Spleen (tissue), 11 donors: ENCODE results near the gene SAMD14. TPM values are rescaled to one million over a fixed set of nuclear protein-coding genes. Genes with fewer than 3 reads are reported as not detected.

ENCODE experiments used
- DNase-seq: peaks from one replicate; pipeline ENCODE4 v3.0.0-alpha.2; 2020
- H3K27ac ChIP-seq, 8 donors: fragments of 200-600 bp; sonication (generic) in 7 of 8; 1 replicate in 4 of 8; 2 replicates in 4 of 8; pipeline versions ENCODE4 v1.5.0 to v1.8.0; 2016 to 2021; ENCODE audit warnings: inconsistent platforms in 4 of 8, mild to moderate bottlenecking in 4 of 8, moderate library complexity in 1 of 8
- H3K27me3 ChIP-seq, 7 donors: fragments of 200-600 bp; sonication (generic) in 6 of 7; replicated peaks in 1 of 7; 1 replicate in 4 of 7; 2 replicates in 3 of 7; pipeline versions ENCODE4 v1.5.0 to v1.8.0; 2016 to 2021; ENCODE audit warnings: inconsistent platforms in 3 of 7, mild to moderate bottlenecking in 1 of 7
- H3K36me3 ChIP-seq, 6 donors: fragments of 200-600 bp; sonication (generic) in 5 of 6; 1 replicate in 4 of 6; 2 replicates in 2 of 6; pipeline versions ENCODE4 v1.5.0 to v1.8.0; 2016 to 2021; ENCODE audit warnings: inconsistent platforms in 2 of 6
- H3K4me1 ChIP-seq, 6 donors: fragments of 200-600 bp; sonication (generic) in 5 of 6; 1 replicate in 3 of 6; 2 replicates in 3 of 6; pipeline versions ENCODE4 v1.5.0 to v1.8.0; 2016 to 2021; ENCODE audit warnings: inconsistent platforms in 3 of 6
- H3K4me3 ChIP-seq, 8 donors: fragments of 200-600 bp; sonication (generic) in 7 of 8; 1 replicate in 4 of 8; 2 replicates in 4 of 8; pipeline versions ENCODE4 v1.5.0 to v1.8.0; 2016 to 2021; ENCODE audit warnings: inconsistent platforms in 4 of 8, mild to moderate bottlenecking in 4 of 8, moderate library complexity in 2 of 8
- H3K9me3 ChIP-seq, 8 donors: fragments of 200-600 bp; sonication (generic) in 7 of 8; 1 replicate in 4 of 8; 2 replicates in 4 of 8; pipeline versions ENCODE4 v1.5.0 to v1.8.0; 2016 to 2021; ENCODE audit warnings: inconsistent platforms in 4 of 8
- CTCF ChIP-seq, 11 experiments: fragments of 200-600 bp in 7 of 11; fragments of 450-650 bp in 4 of 11; sonication (generic) in 4 of 11; IDR thresholded peaks in 8 of 11; conservative IDR thresholded peaks in 3 of 11; 1 replicate in 7 of 11; 2 replicates in 4 of 11; pipeline versions ENCODE4 v1.4.0 to v1.8.0; 2016 to 2021; ENCODE audit warnings: antibody characterized with exemption in 11 of 11, inconsistent platforms in 4 of 11, mild to moderate bottlenecking in 1 of 11
- POLR2A ChIP-seq, 3 donors: fragments of 450-650 bp; IDR thresholded peaks; one replicate each; pipeline ENCODE4 v1.5.1; 2017; ENCODE audit warnings: antibody characterized with exemption in 3 of 3, mild to moderate bottlenecking in 1 of 3
- POLR2AphosphoS5 ChIP-seq, 3 donors: sonication (generic); formaldehyde crosslinking; IDR thresholded peaks; one replicate each; pipeline ENCODE4 v1.5.1; 2017; ENCODE audit warnings: antibody characterized with exemption in 3 of 3
- WGBS, 5 donors: extraction: QIAGEN DNeasy Blood & Tissue Kit in 3 of 5; methylation state at CpG; one replicate each; pipeline versions ENCODE4 v1.1.5 to v1.1.7; 2013 to 2018; 5-methylcytosine and 5-hydroxymethylcytosine counted together
- intact Hi-C: fragments of 100-400 bp; cut with DNase I; formaldehyde crosslinking; loops from one replicate; pipeline ENCODE4 v1.15.0; 2023; ENCODE audit warnings: low total_unique reads
- polyA plus RNA-seq, 3 donors: library from polyadenylated mRNA; stranded (reverse); fragments of 200-250 nt; gene quantifications; one replicate each; pipeline ENCODE4 v1.2.1, GENCODE V29; 2013
- total RNA-seq, 7 donors: library from RNA; depleted of rRNA in 3 of 7; stranded (reverse); fragments of >200 nt in 3 of 7; fragmentation: NEBNext Ultra II Directional in 4 of 7; extraction: Animal tissue kit (Norgen Biotek cat#: 25700) in 4 of 7; gene quantifications; one replicate each; pipeline versions ENCODE4 v1.1.0 to v1.2.1, GENCODE V29; 2016 to 2021
- donor health status: healthy with polysubstance abuse.
- donor health status: DM: no; HTN: no; CAD: no; lungs with moderate emphysema.
- donor health status: DM: no; HTN: no; CAD: no.
- donor health status: Bipolar disorder and iron deficiency.
- donor health status: healthy.
- donor health status: DM: no; HTN: no; CAD: no.
- donor health status: DM: yes; HTN: yes; CAD: no.

The SAMD14 gene
- total and polyA plus RNA-seq, 10 donors = 1.1 to 7.5 (median 2.1) TPM

- Histone ChIP-seq H3K9me3 (no peaks in the 10 kb centered on the region), H3K27me3 (no peaks in the 10 kb centered on the region), H3K4me1 (peaks cover 5 to 25% (median 19%) of the 10 kb centered on the region in 6 donors), H3K4me3 (no peak overlapping the region), H3K27ac (no peak overlapping the region), H3K36me3 (peaks cover 0 to 28% (median 12%) of the 10 kb centered on the region in 6 donors)
- WGBS, 5 donors = 72 to 83% (median 80%) methylated on average over 13 to 15 of the region's 15 CpGs
- TF ChIP-seq CTCF (IDR thresholded peaks at IDR 0.05 in 8 of 11, conservative IDR thresholded peaks at IDR 0.05 in 3 of 11) (no peak), POLR2A (IDR thresholded peaks at IDR 0.05) (no peak), POLR2AphosphoS5 (IDR thresholded peaks at IDR 0.05) (no peak)
- intact Hi-C loops = no loop called here
- peak; percentile 67 for DNase-seq
Observed at GRCh38 chr17:50090971-50091917, 38.7 kb downstream of the SAMD14 start.

GRCh38 chr17:50090071-50090470 lies 39.9 kb downstream of the SAMD14 start:
- DNase-seq = peak; percentile 58
- Histone ChIP-seq H3K9me3 (no peaks in the 10 kb centered on the region), H3K27ac (no peak overlapping the region), H3K4me3 (no peak overlapping the region), H3K36me3 (peaks cover 0 to 28% (median 12%) of the 10 kb centered on the region in 6 donors), H3K4me1 (peaks cover 0 to 15% (median 11%) of the 10 kb centered on the region in 6 donors), H3K27me3 (no peaks in the 10 kb centered on the region)
- no peak for TF ChIP-seq POLR2AphosphoS5 (IDR thresholded peaks at IDR 0.05)
- TF ChIP-seq CTCF (IDR thresholded peaks at IDR 0.05 in 8 of 11, conservative IDR thresholded peaks at IDR 0.05 in 3 of 11) = no peak
- TF ChIP-seq POLR2A (IDR thresholded peaks at IDR 0.05) = no peak
- intact Hi-C loops = no loop called here
- WGBS, 5 donors = 83 to 91% (median 85%) methylated on average over 6 of the region's 6 CpGs

- Histone ChIP-seq H3K27ac (no peak overlapping the region), H3K27me3 (no peaks in the 10 kb centered on the region), H3K4me1 (peaks cover 0 to 8% (median 6%) of the 10 kb centered on the region in 6 donors), H3K9me3 (no peaks in the 10 kb centered on the region), H3K36me3 (peaks cover 0 to 28% (median 12%) of the 10 kb centered on the region in 6 donors), H3K4me3 (no peak overlapping the region)
- WGBS, 5 donors = 85 to 89% (median 88%) methylated on average over 18 to 25 of the region's 25 CpGs
- TF ChIP-seq POLR2A (IDR thresholded peaks at IDR 0.05) = no peak
- peak in 1 of 3 donors; percentile 38 for TF ChIP-seq POLR2AphosphoS5 (IDR thresholded peaks at IDR 0.05)
- no peak for TF ChIP-seq CTCF (IDR thresholded peaks at IDR 0.05 in 8 of 11, conservative IDR thresholded peaks at IDR 0.05 in 3 of 11)
- peak; percentile 64 for DNase-seq
- intact Hi-C loops = no loop called here
Observed at GRCh38 chr17:50088952-50089825, 40.8 kb downstream of the SAMD14 start.
